Measurements from ENCODE around the gene TNFRSF19. TPM values are rescaled to one million over a fixed set of nuclear protein-coding genes. Genes with fewer than 3 reads are reported as not detected.

Gene TNFRSF19
- total RNA-seq, 2 donors from 2014 or later, result 5.4 to 6.9 TPM

DNA sequence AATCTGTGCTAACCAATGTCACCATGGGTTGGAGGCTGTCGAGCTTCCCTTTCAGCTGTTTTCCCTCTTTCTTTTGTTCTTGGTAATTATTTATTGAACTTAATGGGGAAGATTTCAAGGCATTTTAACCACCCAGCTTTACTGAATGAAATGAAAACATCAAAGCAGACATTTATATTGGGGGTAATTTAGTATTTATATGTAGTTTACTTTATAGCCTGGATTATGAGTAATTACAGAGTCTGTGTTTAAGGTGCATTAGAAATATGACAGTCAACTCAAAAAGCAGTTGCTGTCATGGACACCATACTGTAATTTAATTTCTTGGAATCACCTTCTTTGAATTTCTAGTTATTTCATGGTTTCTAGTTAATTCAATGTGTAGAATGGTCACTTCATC is 42.0 kb downstream of the TNFRSF19 start:
- Histone ChIP-seq H3K27me3 (no peaks in the 10 kb centered on the region), H3K4me3 (no peak overlapping the region), H3K9me3 (no peaks in the 10 kb centered on the region), H3K36me3 (replicated peaks in 1 of 2; ENCODE audit: insufficient read depth in 1 of 2, low read depth in 2 of 2) (no peaks in the 10 kb centered on the region), H3K27ac (no peak overlapping the region), H3K4me1 (peaks cover 39% of the 10 kb centered on the region)
- WGBS, 2 donors, result 74 to 76% methylated on average over 1 of the region's 1 CpG
- no peak for DNase-seq
- ATAC-seq, result no peak
- no peak for TF ChIP-seq CTCF (IDR thresholded peaks at IDR 0.05)
- no peak for TF ChIP-seq POLR2A (IDR thresholded peaks at IDR 0.05)
- intact Hi-C loops (cut with DNase I), result no loop called here

GRCh38 chr13:23612731-23613130 is 42.5 kb downstream of the TNFRSF19 start:
- no peaks in the 10 kb centered on the region for H3K9me3 ChIP-seq
- intact Hi-C loops (cut with DNase I), result no loop called here
- H3K4me3 ChIP-seq, result no peak overlapping the region
- no peak for ATAC-seq
- 88 to 93% methylated on average over 2 of the region's 2 CpGs for WGBS, 2 donors
- TF ChIP-seq POLR2A (IDR thresholded peaks at IDR 0.05) (no peak), CTCF (IDR thresholded peaks at IDR 0.05) (no peak)
- no peak for DNase-seq
- no peaks in the 10 kb centered on the region for H3K27me3 ChIP-seq
- H3K27ac ChIP-seq, result no peak overlapping the region
- peaks cover 37% of the 10 kb centered on the region for H3K4me1 ChIP-seq
- H3K36me3 ChIP-seq (replicated peaks in 1 of 2; ENCODE audit: insufficient read depth in 1 of 2, low read depth in 2 of 2), result no peaks in the 10 kb centered on the region

- Histone ChIP-seq H3K27me3 (no peaks in the 10 kb centered on the region), H3K9me3 (no peaks in the 10 kb centered on the region), H3K4me1 (peaks cover 28% of the 10 kb centered on the region), H3K27ac (no peak overlapping the region), H3K36me3 (replicated peaks in 1 of 2; ENCODE audit: insufficient read depth in 1 of 2, low read depth in 2 of 2) (no peaks in the 10 kb centered on the region), H3K4me3 (no peak overlapping the region)
- WGBS, 2 donors, result 66 to 71% methylated on average over 3 of the region's 3 CpGs
- no peak for DNase-seq
- no peak for TF ChIP-seq POLR2A (IDR thresholded peaks at IDR 0.05)
- TF ChIP-seq CTCF (IDR thresholded peaks at IDR 0.05), result no peak
- intact Hi-C loops (cut with DNase I), result no loop called here
- no peak for ATAC-seq
These were observed 43.4 kb downstream of the TNFRSF19 start for GRCh38 chr13:23613596-23613995.

- Histone ChIP-seq H3K27me3 (no peaks in the 10 kb centered on the region), H3K9me3 (no peaks in the 10 kb centered on the region), H3K4me1 (peaks cover 18% of the 10 kb centered on the region), H3K36me3 (replicated peaks in 1 of 2; ENCODE audit: insufficient read depth in 1 of 2, low read depth in 2 of 2) (no peaks in the 10 kb centered on the region), H3K27ac (no peak overlapping the region), H3K4me3 (no peak overlapping the region)
- TF ChIP-seq CTCF (IDR thresholded peaks at IDR 0.05), result no peak
- TF ChIP-seq POLR2A (IDR thresholded peaks at IDR 0.05), result no peak
- no peak for DNase-seq
- intact Hi-C loops (cut with DNase I), result no loop called here
- ATAC-seq, result peak; percentile 30
- 58 to 60% methylated on average over 14 to 15 of the region's 15 CpGs for WGBS, 2 donors
These were observed 45.3 kb downstream of the TNFRSF19 start for GRCh38 chr13:23615395-23616081.

DNA sequence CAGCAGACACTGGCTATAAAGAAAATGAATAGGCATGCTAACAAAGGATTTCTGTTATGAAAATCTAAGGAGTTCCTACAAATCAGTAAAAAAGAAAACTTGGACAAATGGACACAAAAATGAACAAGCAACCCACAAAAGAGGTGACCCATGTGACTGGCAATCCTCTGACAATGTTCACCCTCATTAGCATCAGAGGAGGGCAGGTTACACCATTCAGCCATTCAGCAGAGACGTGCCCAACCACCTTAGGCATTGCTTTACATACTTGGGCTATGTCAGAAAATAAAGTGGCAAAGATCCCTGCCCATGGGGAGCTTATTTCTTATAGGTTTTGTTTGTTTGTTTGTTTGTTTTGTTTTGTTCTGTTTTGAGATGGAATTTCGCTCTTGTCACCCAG is 46.0 kb downstream of the TNFRSF19 start:
- Histone ChIP-seq H3K36me3 (replicated peaks in 1 of 2; ENCODE audit: insufficient read depth in 1 of 2, low read depth in 2 of 2) (no peaks in the 10 kb centered on the region), H3K27me3 (no peaks in the 10 kb centered on the region), H3K4me1 (peaks cover 11% of the 10 kb centered on the region), H3K27ac (no peak overlapping the region), H3K4me3 (no peak overlapping the region), H3K9me3 (no peaks in the 10 kb centered on the region)
- DNase-seq (no peak), ATAC-seq (no peak)
- TF ChIP-seq CTCF (IDR thresholded peaks at IDR 0.05) (no peak), POLR2A (IDR thresholded peaks at IDR 0.05) (no peak)
- 60 to 76% methylated on average over 2 of the region's 2 CpGs for WGBS, 2 donors
- intact Hi-C loops (cut with DNase I), result no loop called here

Data from body of pancreas (tissue), 4 donors.